Body of pancreas (tissue), 4 donors: ENCODE results near the gene RPS25. TPM values are rescaled to one million over a fixed set of nuclear protein-coding genes. Genes with fewer than 3 reads are reported as not detected.
"Not testable (repeated sequence)": the region's sequence is repeated elsewhere in the genome, so short reads cannot be mapped to it uniquely, and the experiment has no call there.

Experiments used
- ATAC-seq: fragments of 150-250 bp; one replicate; pipeline ENCODE4 v1.9.1; 2016
- DNase-seq, 4 donors: peaks; one replicate each; pipeline ENCODE4 v3.0.0-alpha.2; 2019
- H3K27ac ChIP-seq, 4 donors: fragments of 200-600 bp; sonication (generic); 1 replicate in 3 of 4; 2 replicates in 1 of 4; pipeline versions ENCODE4 v1.5.1 to v1.6.1; 2016 to 2019; ENCODE audit warnings: mild to moderate bottlenecking in 1 of 4, mixed read lengths in 1 of 4, moderate library complexity in 1 of 4
- H3K27me3 ChIP-seq, 2 donors: fragments of 200-600 bp; sonication (generic); one replicate each; pipeline ENCODE4 v1.6.0; 2016; ENCODE audit warnings: mild to moderate bottlenecking in 1 of 2
- H3K36me3 ChIP-seq, 2 donors: fragments of 200-600 bp; sonication (generic); replicated peaks in 1 of 2; 2 replicates each; pipeline ENCODE4 v1.5.1; 2016; ENCODE audit warnings: low read depth in 2 of 2; ENCODE audit not compliant: insufficient read depth in 1 of 2
- H3K4me1 ChIP-seq: fragments of 200-600 bp; sonication (generic); one replicate; pipeline ENCODE4 v1.6.0; 2016
- H3K4me3 ChIP-seq, 2 donors: fragments of 200-600 bp; sonication (generic); 1 replicate in 1 of 2; 2 replicates in 1 of 2; pipeline ENCODE4 v1.5.1; 2016 to 2019
- H3K9me3 ChIP-seq, 3 donors: fragments of 200-600 bp; sonication (generic); 1 replicate in 2 of 3; 2 replicates in 1 of 3; pipeline ENCODE4 v1.5.1; 2016
- CTCF ChIP-seq, 7 experiments: fragments of 450-650 bp in 4 of 7; fragments of 200-600 bp in 3 of 7; sonication (generic) in 3 of 7; IDR thresholded peaks; one replicate each; pipeline ENCODE4 v1.5.1; 2016 to 2019; ENCODE audit warnings: antibody characterized with exemption in 7 of 7
- POLR2A ChIP-seq, 3 donors: fragments of 450-650 bp; IDR thresholded peaks; one replicate each; pipeline ENCODE4 v1.6.1; 2016; ENCODE audit warnings: antibody characterized with exemption in 3 of 3, mild to moderate bottlenecking in 2 of 3
- WGBS, 2 donors: methylation state at CpG; one replicate each; pipeline ENCODE4 v1.1.5; 2017; 5-methylcytosine and 5-hydroxymethylcytosine counted together
- intact Hi-C: fragments of 100-400 bp; cut with DNase I; formaldehyde crosslinking; loops from one replicate; pipeline ENCODE4 v1.15.1; 2023
- total RNA-seq, 2 donors: library from RNA; depleted of rRNA; stranded (reverse); fragments of >200 nt; gene quantifications; one replicate each; pipeline ENCODE4 v1.1.0, GENCODE V29; 2016

RPS25 gene
- total RNA-seq, 2 donors from 2014 or later, result 824 to 1,261 TPM

GRCh38 chr11:119061256-119061655, 43.1 kb upstream of the RPS25 start:
- ATAC-seq (peak; percentile 31), DNase-seq (peak; percentile 59 to 82 (median 80))
- Histone ChIP-seq H3K4me1 (peaks cover 50% of the 10 kb centered on the region), H3K9me3 (no peaks in the 10 kb centered on the region), H3K27me3 (no peaks in the 10 kb centered on the region), H3K27ac (peak overlapping the region; percentile 48 to 75 (median 63)), H3K36me3 (no peaks in the 10 kb centered on the region), H3K4me3 (no peak overlapping the region)
- intact Hi-C loops, result no loop called here
- WGBS, 2 donors, result 20 to 76% methylated on average over 3 of the region's 3 CpGs
- TF ChIP-seq CTCF (IDR thresholded peaks at IDR 0.05) (peak in 1 of 7 experiments; percentile 4), POLR2A (IDR thresholded peaks at IDR 0.05) (peak in 2 of 3 donors; percentile 33 to 54)

GRCh38 chr11:119059128-119059527, 41.0 kb upstream of the RPS25 start:
- intact Hi-C loops, H3K36me3 ChIP-seq, H3K27me3 ChIP-seq, ATAC-seq, H3K9me3 ChIP-seq, DNase-seq, H3K4me3 ChIP-seq: not testable (repeated sequence)
- 68% methylated on average over 9 of the region's 35 CpGs; no CpG with 5 or more reads in 1 of the 2 donors for WGBS, 2 donors
- Histone ChIP-seq H3K4me1 (peaks cover 61% of the 10 kb centered on the region), H3K27ac (peak overlapping the region in 2 of 4 donors; percentile 16 to 42)

GRCh38 chr11:119057000-119057769, 39.0 kb upstream of the RPS25 start, which contains the start of gene HYOU1:
TSS of gene HYOU1 (minus strand) at chr11:119057205. CDS start at chr11:119056160, 1,045 bp downstream.
- H3K4me1 ChIP-seq, result peaks cover 53% of the 10 kb centered on the region
- peaks cover 7 to 13% of the 10 kb centered on the region in 2 donors for H3K36me3 ChIP-seq
- no peaks in the 10 kb centered on the region for H3K27me3 ChIP-seq
- intact Hi-C loops, result no loop called here
- H3K4me3 ChIP-seq, result peak within 1 kb of the TSS; percentile 48 to 82
- H3K9me3 ChIP-seq, result no peaks in the 10 kb centered on the region
- ATAC-seq (peak; percentile 93), DNase-seq (peak; percentile 99 to 100 (median 100))
- TF ChIP-seq POLR2A (IDR thresholded peaks at IDR 0.05), result peak; percentile 93 to 96 (median 93)
- peak in 4 of 7 experiments; percentile 33 to 44 (median 36) for TF ChIP-seq CTCF (IDR thresholded peaks at IDR 0.05)
- 0% methylated on average over 11 to 61 of the region's 79 CpGs for WGBS, 2 donors
- peak within 1 kb of the TSS; percentile 85 to 97 (median 92) for H3K27ac ChIP-seq

GRCh38 chr11:119056421-119056999, 38.4 kb upstream of the RPS25 start:
- intact Hi-C loops, result no loop called here

More at GRCh38 chr11:119056421-119056999, 38.4 kb upstream of the RPS25 start:
- 0% methylated on average over 24 to 48 of the region's 48 CpGs for WGBS, 2 donors
- Histone ChIP-seq H3K36me3 (peaks cover 7 to 19% of the 10 kb centered on the region in 2 donors), H3K27ac (peak overlapping the region; percentile 75 to 97 (median 92)), H3K27me3 (no peaks in the 10 kb centered on the region), H3K9me3 (no peaks in the 10 kb centered on the region), H3K4me1 (peaks cover 47% of the 10 kb centered on the region), H3K4me3 (peak overlapping the region; percentile 39 to 82)
- TF ChIP-seq POLR2A (IDR thresholded peaks at IDR 0.05) (no peak), CTCF (IDR thresholded peaks at IDR 0.05) (no peak)
- ATAC-seq (peak; percentile 2), DNase-seq (peak; percentile 39 to 61 (median 56))
